RWPE1 (cell line): ENCODE data around the gene TMEM50B.

ENCODE experiments used
- CTCF ChIA-PET: fragments of 350-600 bp; sonication (Branson Sonifier 250); formaldehyde crosslinking; extraction: SDS; loops from one replicate; lab custom pipeline; 2021; lab: Yijun Ruan, JAX
- POLR2A ChIA-PET: fragments of 400-600 bp; formaldehyde crosslinking; extraction: SDS; loops from one replicate; lab custom pipeline; 2020; ENCODE audit warnings: antibody characterized with exemption; ENCODE audit not compliant: low non-redundant PET; lab: Yijun Ruan, JAX
- DNase-seq: peaks from one replicate; pipeline ENCODE4 v3.0.0; 2012; ENCODE audit warnings: low spot score
- H3K27ac ChIP-seq: fragments of 450-650 bp; 2 replicates; pipeline ENCODE4 v1.5.1; 2017
- CTCF ChIP-seq: fragments of 450-650 bp; conservative IDR thresholded peaks from 2 replicates; pipeline ENCODE4 v1.5.1; 2017; ENCODE audit warnings: low read depth, mild to moderate bottlenecking

Gene TMEM50B

DNA sequence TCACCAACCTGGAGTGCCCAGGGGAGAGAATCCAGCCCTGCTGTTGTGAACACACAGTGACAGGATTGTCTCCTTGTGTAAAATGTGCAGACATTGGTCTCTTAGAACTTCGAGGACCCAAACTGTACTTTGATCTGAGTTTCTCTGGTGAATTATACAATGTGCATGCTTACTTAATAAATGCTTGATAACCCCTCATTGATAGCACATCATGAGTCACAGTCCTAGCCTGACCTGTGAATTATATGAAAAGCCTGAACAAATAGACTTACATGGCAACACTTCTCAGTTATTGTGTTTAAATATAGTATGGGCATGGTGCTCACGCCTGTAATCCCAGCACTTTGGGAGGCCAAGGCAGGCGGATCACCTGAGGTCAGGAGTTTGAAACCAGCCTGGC, 53.9 kb downstream of the TMEM50B start:
- DNase-seq: no peak
- ChIA-PET CTCF (no interaction called here), POLR2A (no interaction called here)
- no peak for TF ChIP-seq CTCF
- H3K27ac ChIP-seq: peak overlapping the region; percentile 66

DNA sequence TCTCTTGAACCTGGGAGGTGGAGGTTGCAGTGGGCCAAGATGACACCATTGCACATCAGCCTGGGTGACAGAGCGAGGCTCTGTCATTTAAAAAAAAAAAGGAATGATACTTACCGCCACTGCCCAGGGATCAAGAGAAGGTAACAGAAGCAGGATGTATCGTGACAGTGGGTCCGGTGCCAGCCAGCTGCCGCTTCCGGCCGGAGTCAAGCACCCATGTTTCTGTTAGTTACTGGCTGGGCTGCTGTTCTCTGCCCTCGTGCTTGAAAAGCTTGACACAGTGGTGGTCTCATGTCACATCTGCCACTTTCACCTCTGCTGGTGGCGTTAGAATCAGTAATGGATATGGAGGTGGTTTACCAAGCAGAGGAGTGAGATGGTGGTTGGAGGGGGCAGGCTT, 55.6 kb downstream of the TMEM50B start:
- TF ChIP-seq CTCF: no peak
- ChIA-PET CTCF (no interaction called here), POLR2A (no interaction called here)
- peak overlapping the region; percentile 66 for H3K27ac ChIP-seq
- no peak for DNase-seq

- CTCF ChIA-PET: interaction anchor here (1.6 kb wide), 1 partner anchor 61 kb away, joined by 4 read pairs; no protein-coding TSS in a partner anchor
- TF ChIP-seq CTCF: no peak
- POLR2A ChIA-PET: no interaction called here
- no peak for DNase-seq
- H3K27ac ChIP-seq: peak overlapping the region; percentile 20
Observed at GRCh38 chr21:33421713-33422393, 57.9 kb downstream of the TMEM50B start.

DNA sequence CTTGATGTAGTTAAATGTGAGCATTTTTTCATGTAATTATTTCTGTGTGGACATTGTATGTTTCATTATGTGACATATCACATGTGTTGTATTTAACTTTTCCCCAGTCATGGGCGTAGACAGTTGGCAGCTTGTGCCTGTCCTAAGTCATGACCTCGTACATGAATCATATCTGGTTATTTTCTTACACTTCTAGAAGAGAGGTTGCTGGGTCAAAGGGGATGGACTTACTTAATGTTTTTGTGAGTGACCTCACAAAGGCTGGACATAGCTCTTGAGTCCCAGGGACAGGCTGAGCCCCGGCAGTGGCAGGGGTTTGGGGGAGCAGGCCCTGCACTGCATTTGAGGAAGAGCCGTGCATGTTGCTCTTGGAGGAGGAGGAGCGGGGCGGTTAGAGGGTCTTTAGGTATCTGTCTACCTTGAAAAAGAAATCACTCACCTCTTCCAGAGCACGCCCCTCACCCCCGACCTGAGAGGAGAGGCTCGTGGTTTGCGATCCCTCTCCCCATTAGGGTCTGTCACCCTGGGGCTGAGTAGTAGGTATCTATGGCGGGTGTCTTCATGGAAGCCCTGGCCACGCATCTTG, 60.1 kb downstream of the TMEM50B start:
- ChIA-PET CTCF (no interaction called here), POLR2A (no interaction called here)
- H3K27ac ChIP-seq: peak overlapping the region; percentile 57
- no peak for DNase-seq
- no peak for TF ChIP-seq CTCF

- ChIA-PET CTCF (no interaction called here), POLR2A (no interaction called here)
- H3K27ac ChIP-seq: peak overlapping the region; percentile 69
- no peak for DNase-seq
- TF ChIP-seq CTCF: no peak
Observed at GRCh38 chr21:33418691-33419090, 61.1 kb downstream of the TMEM50B start.

GRCh38 chr21:33414926-33415325, 64.8 kb downstream of the TMEM50B start:
- no peak for DNase-seq
- ChIA-PET POLR2A (no interaction called here), CTCF (interaction anchor here (0.5 to 1.1 kb wide), 2 partner anchors 54 to 273 kb away, joined by 3 to 10 read pairs; no protein-coding TSS in a partner anchor)
- H3K27ac ChIP-seq: peak overlapping the region; percentile 42
- no peak for TF ChIP-seq CTCF
